PFSK-1 (cell line): ENCODE data around the gene ELMO1.

Experiments
- FOXP2 ChIP-seq: optimal IDR thresholded peaks from 2 replicates; pipeline ENCODE3; 2011; ENCODE audit warnings: borderline replicate concordance, control low read depth, inconsistent platforms; ENCODE audit not compliant: insufficient read depth; ENCODE audit errors: extremely low read length, extremely low read depth
- POLR2AphosphoS5 ChIP-seq: IDR thresholded peaks from 2 replicates; pipeline ENCODE4 v1.6.1; 2012; ENCODE audit warnings: low read depth, mild to moderate bottlenecking, control low read depth, low read length, moderate library complexity
- REST ChIP-seq, 2 experiments: IDR thresholded peaks; 2 replicates each; pipeline versions ENCODE4 v1.6.1 to v1.8.0; 2011 to 2012; ENCODE audit warnings: low read depth in 2 of 2, low read length in 2 of 2, control low read depth in 1 of 2, inconsistent platforms in 1 of 2, mild to moderate bottlenecking in 1 of 2, moderate library complexity in 1 of 2; ENCODE audit not compliant: insufficient read depth in 1 of 2
- SIN3A ChIP-seq: IDR thresholded peaks from 2 replicates; pipeline ENCODE4 v1.6.1; 2012; ENCODE audit warnings: mild to moderate bottlenecking, low read length, moderate library complexity, borderline replicate concordance; ENCODE audit not compliant: insufficient read depth
- TAF1 ChIP-seq: IDR thresholded peaks from 2 replicates; pipeline ENCODE4 v1.6.1; 2012; ENCODE audit warnings: low read length, control low read depth, borderline replicate concordance; ENCODE audit not compliant: insufficient read depth

The ELMO1 gene

GRCh38 chr7:37452346-37452745, 3.7 kb upstream of the ELMO1 start:
- TF ChIP-seq POLR2AphosphoS5: no peak

GRCh38 chr7:37450035-37450434, 1.4 kb upstream of the ELMO1 start:
- TF ChIP-seq TAF1 (no peak), POLR2AphosphoS5 (no peak), REST (IDR thresholded peaks at IDR 0.05; ENCODE audit: insufficient read depth in 1 of 2, low read depth in 2 of 2, low read length in 2 of 2) (no peak), FOXP2 (no peak), SIN3A (no peak)

- TF ChIP-seq TAF1: no peak
Measured at GRCh38 chr7:37449621-37450020, 957 bp upstream of the ELMO1 start.

- no peak for TF ChIP-seq FOXP2
- no peak for TF ChIP-seq SIN3A
- no peak for TF ChIP-seq TAF1
Measured at GRCh38 chr7:37448011-37448635, 541 bp downstream of the ELMO1 start.

GRCh38 chr7:37446371-37446770, 2.3 kb downstream of the ELMO1 start:
- TF ChIP-seq TAF1 (no peak), FOXP2 (no peak)

GRCh38 chr7:37445790-37446189, 2.9 kb downstream of the ELMO1 start:
- TF ChIP-seq REST (IDR thresholded peaks at IDR 0.05; ENCODE audit: insufficient read depth in 1 of 2, low read depth in 2 of 2, low read length in 2 of 2): no peak
- no peak for TF ChIP-seq SIN3A
- TF ChIP-seq POLR2AphosphoS5: no peak
- TF ChIP-seq FOXP2: no peak

GRCh38 chr7:37445064-37445723, 3.5 kb downstream of the ELMO1 start:
- TF ChIP-seq FOXP2 (no peak), POLR2AphosphoS5 (no peak), SIN3A (no peak), TAF1 (no peak), REST (IDR thresholded peaks at IDR 0.05; ENCODE audit: insufficient read depth in 1 of 2, low read depth in 2 of 2, low read length in 2 of 2) (no peak)
